GM19438 (cell line): ENCODE data around the gene DLEC1.
"Not testable (repeated sequence)": the region's sequence is repeated elsewhere in the genome, so short reads cannot be mapped to it uniquely, and the experiment has no call there.

ENCODE experiments used
- ATAC-seq: cut with Tn5 transposase; IDR thresholded peaks from one replicate; pipeline ENCODE4 v1.9.1; 2021; ENCODE audit warnings: low read depth; ENCODE audit not compliant: unreplicated experiment

Gene DLEC1

DNA sequence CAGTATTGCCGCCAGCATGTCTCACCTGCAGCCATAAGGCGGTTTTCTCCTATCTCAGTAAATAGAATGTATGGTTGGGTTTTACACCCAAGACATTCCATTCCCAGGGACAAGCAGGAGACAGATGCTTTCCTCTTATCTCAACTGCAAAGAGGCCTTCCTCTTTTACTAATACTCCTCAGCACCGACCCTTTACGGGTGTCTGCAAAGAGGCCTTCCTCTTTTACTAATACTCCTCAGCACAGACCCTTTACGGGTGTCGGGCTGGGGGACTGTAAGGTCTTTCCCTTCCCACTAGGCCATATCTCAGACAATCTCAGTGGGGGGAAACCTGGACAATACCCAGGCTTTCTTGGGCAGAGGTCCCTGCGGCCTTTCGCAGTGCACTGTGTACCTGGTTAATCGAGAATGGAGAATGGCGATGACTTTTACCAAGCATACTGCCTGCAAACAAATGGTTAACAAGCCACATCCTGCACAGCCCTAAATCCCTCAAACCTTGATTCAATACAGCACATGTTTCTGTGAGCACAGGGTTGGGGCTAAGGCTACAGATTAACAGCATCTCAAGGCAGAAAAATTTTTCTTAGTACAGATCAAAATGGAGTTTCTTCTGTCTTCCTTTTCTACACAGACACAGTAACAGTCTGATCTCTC, 96.7 kb downstream of the DLEC1 start:
- ATAC-seq: not testable (repeated sequence)

DNA sequence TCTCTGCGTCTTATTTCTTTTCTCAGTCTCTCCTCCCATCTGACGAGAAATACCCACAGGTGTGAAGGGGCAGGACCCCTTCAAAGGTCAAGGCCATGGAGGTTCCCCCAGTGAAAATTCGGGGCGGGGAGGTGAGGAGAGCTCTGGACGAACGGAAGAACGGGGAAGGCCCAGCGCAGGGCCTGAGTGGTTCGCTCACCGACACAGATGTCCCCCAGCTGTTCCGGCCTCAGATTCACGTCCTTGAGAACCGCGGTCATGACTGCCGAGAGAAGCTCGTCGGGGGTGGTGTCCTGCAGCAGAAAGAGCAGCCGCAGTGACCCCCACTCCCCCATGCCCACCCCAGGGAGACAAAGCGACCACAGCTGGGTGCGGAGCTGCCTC, 97.4 kb downstream of the DLEC1 start:
- ATAC-seq: no peak

- peak; percentile 81 for ATAC-seq
Measured at GRCh38 chr3:38136777-38137614, 98.0 kb downstream of the DLEC1 start, which contains the start of gene ACAA1. TSS of gene ACAA1 (minus strand) at chr3:38137127. CDS start at chr3:38137035, 92 bp downstream.

DNA sequence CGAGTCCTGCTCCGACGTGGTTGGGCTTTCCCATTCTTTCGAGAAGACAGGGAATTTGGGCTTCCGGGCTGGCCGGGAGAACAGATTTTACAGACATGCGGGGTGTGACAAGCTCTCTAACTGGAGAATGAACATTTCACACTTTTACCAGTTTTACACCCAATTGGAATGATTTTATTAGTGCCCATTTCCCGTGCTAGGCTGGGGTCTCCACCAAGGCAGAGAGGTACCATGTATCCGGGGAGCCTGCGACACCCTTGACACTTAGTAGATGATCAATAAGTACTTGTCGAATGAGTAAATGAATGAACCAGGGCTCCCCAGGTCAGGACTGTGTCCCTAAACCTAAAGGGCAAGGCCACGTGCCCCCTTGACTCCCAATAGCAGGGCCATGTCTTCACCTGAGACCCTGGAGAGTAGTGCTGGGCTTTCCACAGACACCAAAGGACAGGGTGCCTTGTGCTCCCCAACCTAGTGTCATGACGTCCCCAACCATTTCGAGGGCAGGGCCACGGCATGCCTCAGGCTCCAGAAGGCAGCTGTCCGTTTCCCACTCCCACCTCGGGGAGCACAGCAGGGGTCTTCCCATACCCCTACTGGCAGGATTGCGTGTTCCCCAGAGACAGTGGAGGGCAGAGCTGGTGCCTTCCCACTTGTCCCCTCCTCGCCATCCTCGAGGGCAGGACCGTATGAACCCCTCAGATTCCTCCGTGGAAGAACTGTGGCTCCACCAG, 98.8 kb downstream of the DLEC1 start:
- ATAC-seq: no peak

GRCh38 chr3:38138349-38139190, 99.6 kb downstream of the DLEC1 start, which contains the start of gene MYD88:
TSS of gene MYD88 (plus strand) at chr3:38138661. CDS start at chr3:38138701, 40 bp downstream.
- ATAC-seq: peak; percentile 39

DNA sequence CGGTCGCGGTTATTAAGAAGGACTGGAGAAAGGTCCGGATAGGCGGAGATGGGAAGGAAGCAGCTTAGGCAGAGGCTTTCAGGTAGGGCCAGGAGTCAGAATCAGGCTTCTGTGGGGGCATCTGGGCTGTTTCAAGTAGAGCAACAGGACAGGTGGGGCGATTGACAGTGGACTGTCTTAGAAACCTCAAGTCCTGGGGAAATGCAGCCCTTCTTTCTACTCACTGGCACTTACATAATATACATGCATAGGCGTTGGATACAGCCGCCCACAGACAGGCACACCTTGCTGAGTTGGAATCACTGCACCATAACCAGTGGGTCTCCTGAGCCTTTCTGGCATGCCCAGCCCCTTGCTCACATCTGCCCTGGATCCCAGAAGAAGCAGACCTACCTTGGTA, 100.2 kb downstream of the DLEC1 start:
- ATAC-seq: no peak

DNA sequence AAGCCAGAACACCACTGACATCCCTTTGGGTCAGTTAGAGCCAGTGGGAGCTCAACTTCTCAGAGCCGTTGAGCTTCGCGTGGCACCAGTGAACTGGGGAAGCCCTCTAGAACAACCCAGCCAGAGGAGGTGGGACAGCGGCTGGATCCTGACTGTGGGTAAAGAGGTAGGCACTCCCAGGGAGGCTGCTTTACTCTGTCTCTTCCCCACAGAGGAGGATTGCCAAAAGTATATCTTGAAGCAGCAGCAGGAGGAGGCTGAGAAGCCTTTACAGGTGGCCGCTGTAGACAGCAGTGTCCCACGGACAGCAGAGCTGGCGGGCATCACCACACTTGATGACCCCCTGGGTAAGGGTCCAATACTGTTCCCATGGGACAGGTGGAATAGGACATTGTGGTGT, 100.6 kb downstream of the DLEC1 start:
- ATAC-seq: no peak

GRCh38 chr3:38140326-38141172, 101.5 kb downstream of the DLEC1 start:
- ATAC-seq: no peak

DNA sequence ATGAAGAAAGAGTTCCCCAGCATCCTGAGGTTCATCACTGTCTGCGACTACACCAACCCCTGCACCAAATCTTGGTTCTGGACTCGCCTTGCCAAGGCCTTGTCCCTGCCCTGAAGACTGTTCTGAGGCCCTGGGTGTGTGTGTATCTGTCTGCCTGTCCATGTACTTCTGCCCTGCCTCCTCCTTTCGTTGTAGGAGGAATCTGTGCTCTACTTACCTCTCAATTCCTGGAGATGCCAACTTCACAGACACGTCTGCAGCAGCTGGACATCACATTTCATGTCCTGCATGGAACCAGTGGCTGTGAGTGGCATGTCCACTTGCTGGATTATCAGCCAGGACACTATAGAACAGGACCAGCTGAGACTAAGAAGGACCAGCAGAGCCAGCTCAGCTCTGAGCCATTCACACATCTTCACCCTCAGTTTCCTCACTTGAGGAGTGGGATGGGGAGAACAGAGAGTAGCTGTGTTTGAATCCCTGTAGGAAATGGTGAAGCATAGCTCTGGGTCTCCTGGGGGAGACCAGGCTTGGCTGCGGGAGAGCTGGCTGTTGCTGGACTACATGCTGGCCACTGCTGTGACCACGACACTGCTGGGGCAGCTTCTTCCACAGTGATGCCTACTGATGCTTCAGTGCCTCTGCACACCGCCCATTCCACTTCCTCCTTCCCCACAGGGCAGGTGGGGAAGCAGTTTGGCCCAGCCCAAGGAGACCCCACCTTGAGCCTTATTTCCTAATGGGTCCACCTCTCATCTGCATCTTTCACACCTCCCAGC, 102.4 kb downstream of the DLEC1 start:
- no peak for ATAC-seq

- no peak for ATAC-seq
Measured at GRCh38 chr3:38141952-38142273, 102.9 kb downstream of the DLEC1 start.

GRCh38 chr3:38142959-38143358, 104.0 kb downstream of the DLEC1 start:
- no peak for ATAC-seq

DNA sequence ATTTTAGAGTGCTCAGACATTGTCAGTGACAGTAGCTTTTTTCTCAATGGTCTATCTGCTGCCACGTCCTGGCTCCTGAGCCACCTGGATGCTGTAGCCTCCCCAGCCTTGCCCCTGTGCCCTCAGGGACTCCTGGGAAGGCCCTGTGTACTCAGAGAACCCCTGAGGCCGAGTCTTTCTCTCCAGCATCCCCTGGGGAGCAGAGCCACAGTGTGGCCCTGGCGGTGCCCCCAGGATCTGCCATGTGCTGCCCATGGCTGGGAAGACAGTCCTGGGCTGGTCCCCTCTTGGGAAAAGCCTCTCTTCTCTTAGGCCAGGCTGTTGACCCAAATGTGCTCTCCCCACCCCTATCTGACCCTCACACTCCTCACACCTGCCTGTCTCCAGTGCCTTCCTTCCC, 104.5 kb downstream of the DLEC1 start:
- ATAC-seq: no peak

- no peak for ATAC-seq
Measured at GRCh38 chr3:38146504-38146903, 107.5 kb downstream of the DLEC1 start.

- ATAC-seq: no peak
Measured at GRCh38 chr3:38147421-38147820, 108.4 kb downstream of the DLEC1 start.

- ATAC-seq: no peak
Measured at GRCh38 chr3:38148311-38148882, 109.4 kb downstream of the DLEC1 start.

DNA sequence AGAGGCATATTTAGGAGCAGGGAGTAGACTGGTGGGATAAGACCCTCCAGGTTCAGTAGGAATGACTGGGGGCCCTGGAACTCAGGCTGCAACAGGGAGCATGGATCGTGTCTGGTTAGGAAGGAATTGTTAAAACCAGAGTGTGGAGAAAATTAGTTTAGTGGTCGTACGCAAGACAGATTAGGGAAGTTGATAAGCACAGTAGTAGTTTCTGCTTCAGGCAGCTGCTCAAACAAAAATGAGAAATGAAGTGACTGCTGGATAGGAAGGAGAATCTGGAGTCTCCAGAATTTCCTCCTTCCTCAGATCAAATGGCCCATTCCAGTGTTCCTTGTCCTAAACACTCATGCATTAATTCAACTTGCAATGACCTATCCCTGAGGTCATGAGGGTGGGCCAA, 110.7 kb downstream of the DLEC1 start:
- no peak for ATAC-seq

DNA sequence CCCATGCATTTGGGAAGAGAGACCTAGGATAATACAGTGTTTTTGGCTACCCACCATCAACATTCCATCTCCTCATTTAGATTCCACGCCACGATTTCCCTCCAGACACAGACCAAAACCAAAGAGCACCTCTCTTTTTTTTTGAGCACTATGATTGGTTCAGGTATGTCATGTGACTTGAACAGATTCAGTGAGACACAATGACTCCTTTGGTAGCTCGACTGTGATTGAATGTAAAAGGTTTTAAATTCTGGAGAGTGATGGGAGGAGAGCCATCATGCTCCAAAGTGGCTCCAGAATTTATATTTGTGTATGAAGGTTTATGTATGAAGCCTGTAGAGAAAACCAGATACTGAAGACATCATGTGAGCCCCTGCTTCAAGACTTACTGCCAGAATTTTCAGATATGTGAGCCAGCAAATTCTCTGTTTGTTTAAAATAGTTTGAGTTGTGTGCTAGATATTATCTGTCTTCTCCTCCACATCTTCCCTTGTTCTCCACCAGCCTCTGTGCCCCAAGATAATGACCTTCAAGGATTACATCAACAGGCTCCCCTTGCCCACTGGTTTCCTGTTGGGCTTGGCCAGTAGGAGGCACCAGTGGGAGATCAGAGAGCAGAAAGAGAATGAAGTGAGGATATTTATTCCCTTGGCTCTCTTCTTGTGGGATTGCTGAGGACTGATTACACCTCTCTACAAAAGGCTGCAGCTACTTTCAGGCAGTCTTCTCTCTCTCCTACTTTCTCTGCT, 111.9 kb downstream of the DLEC1 start:
- no peak for ATAC-seq
